K562 (cell line): ENCODE measurements around the gene TMPRSS5. TPM values are rescaled to one million over a fixed set of nuclear protein-coding genes. Genes with fewer than 3 reads are reported as not detected.

ENCODE experiments used
- ARID1B ChIP-seq: fragments of 450-650 bp; IDR thresholded peaks from 2 replicates; pipeline ENCODE4 v1.6.1; 2016; ENCODE audit warnings: antibody characterized with exemption, mild to moderate bottlenecking, inconsistent platforms
- E2F1 ChIP-seq: sonication (generic); formaldehyde crosslinking; IDR thresholded peaks from 2 replicates; pipeline ENCODE4 v1.8.1; 2023; ENCODE audit warnings: mild to moderate bottlenecking, missing genetic modification reagents, moderate library complexity
- ESRRB ChIP-seq: fragments of 250-450 bp; sonication (Bioruptor Pico); IDR thresholded peaks from 2 replicates; pipeline ENCODE4 v1.5.0; 2020; ENCODE audit warnings: mild to moderate bottlenecking, moderate library complexity, borderline replicate concordance
- KLF10 ChIP-seq: fragments of 250-450 bp; sonication (Bioruptor Pico); IDR thresholded peaks from 2 replicates; pipeline ENCODE4 v1.6.1; 2021; ENCODE audit warnings: matching md5 sums
- MEIS2 ChIP-seq: fragments of 450-650 bp; IDR thresholded peaks from 2 replicates; pipeline ENCODE4 v1.6.1; 2014; ENCODE audit warnings: mild to moderate bottlenecking; ENCODE audit not compliant: partially characterized antibody
- MGA ChIP-seq: fragments of 450-650 bp; IDR thresholded peaks from 2 replicates; pipeline ENCODE4 v1.6.1; 2016; ENCODE audit warnings: mild to moderate bottlenecking, moderate library complexity
- NELFE ChIP-seq: IDR thresholded peaks from 2 replicates; pipeline ENCODE4 v1.6.1; 2011; ENCODE audit warnings: mild to moderate bottlenecking; ENCODE audit not compliant: insufficient read depth, insufficient read length
- PHF21A ChIP-seq: fragments of 450-650 bp; IDR thresholded peaks from 2 replicates; pipeline ENCODE4 v1.6.1; 2017; ENCODE audit warnings: low read depth, borderline replicate concordance
- SP1 ChIP-seq: sonication (generic); formaldehyde crosslinking; IDR thresholded peaks from 2 replicates; pipeline ENCODE4 v1.8.1; 2022; ENCODE audit warnings: mild to moderate bottlenecking, missing genetic modification reagents
- SRF ChIP-seq, 2 experiments: fragments of 250-450, 450-650 bp in 1 of 2; sonication (Bioruptor Pico) in 1 of 2; sonication (generic) in 1 of 2; formaldehyde crosslinking; IDR thresholded peaks; 2 replicates each; pipeline versions ENCODE4 v1.5.0 to v1.5.1; 2020 to 2022; ENCODE audit warnings: mild to moderate bottlenecking in 1 of 2, missing genetic modification reagents in 1 of 2
- U2AF1 ChIP-seq: fragments of 200-400 bp; formaldehyde crosslinking; optimal IDR thresholded peaks from 2 replicates; pipeline ENCODE3; 2017; ENCODE audit warnings: mild to moderate bottlenecking, low read depth, low read length, moderate library complexity
- ZBTB43 ChIP-seq: sonication (generic); formaldehyde crosslinking; IDR thresholded peaks from 2 replicates; pipeline ENCODE4 v1.8.0; 2023; ENCODE audit warnings: mild to moderate bottlenecking, missing genetic modification reagents
- ZNF408 ChIP-seq: fragments of 250-450 bp; sonication (Bioruptor Pico); IDR thresholded peaks from 2 replicates; pipeline ENCODE4 v1.4.0; 2020; ENCODE audit warnings: low read depth, mild to moderate bottlenecking, moderate library complexity
- polyA plus RNA-seq, 8 experiments: library from polyadenylated mRNA; depleted of rRNA in 4 of 8; stranded (reverse) in 5 of 8; unstranded in 3 of 8; fragments of >200 nt; fragmentation: Nextera tagmentation in 2 of 8; fragmentation: Illumina TruSeq in 1 of 8; extraction: Ambion mirVana in 2 of 8; extraction: Trizol in 1 of 8; gene quantifications; 2 replicates each; pipeline versions ENCODE4 v1.2.1 to v1.2.3, GENCODE V29; 2011 to 2014; ENCODE audit warnings: inconsistent platforms in 1 of 8, missing spikeins in 1 of 8
- total RNA-seq, 7 experiments: library from RNA; depleted of rRNA in 6 of 7; stranded (reverse); fragments of >200 nt in 6 of 7; fragmentation: Illumina TruSeq in 2 of 7; extraction: Trizol in 2 of 7; gene quantifications; 2 replicates each; pipeline versions ENCODE4 v1.2.1 to v1.2.3, GENCODE V29; 2011 to 2021; ENCODE audit warnings: low replicate concordance in 1 of 7

The TMPRSS5 gene
- total and polyA plus RNA-seq, 9 of the 15 experiments (the other 6 are each of a cell fraction or from before 2014, with no cell fraction given): 0.07 to 0.49 (median 0.17) TPM; not detected in 1

- TF ChIP-seq MGA (peak; percentile 76), KLF10 (no peak), NELFE (no peak), U2AF1 (no peak), E2F1 (CRISPR knock-in tag) (no peak), ZNF408 (CRISPR knock-in tag) (no peak), PHF21A (no peak), ESRRB (no peak), SRF (CRISPR knock-in tag; IDR thresholded peaks at IDR 0.05) (no peak), SP1 (CRISPR knock-in tag) (no peak; the same call in 1 of the 2 replicates), ZBTB43 (CRISPR knock-in tag) (no peak), MEIS2 (peak; percentile 1), ARID1B (0 out of 2 replicates have a peak, but pooled peaks have one; percentile 45)
Observed at GRCh38 chr11:113664069-113664980, 41.8 kb downstream of the TMPRSS5 start (continued).
